T-cell (primary cell): ENCODE data around the gene OGFOD1. TPM values are rescaled to one million over a fixed set of nuclear protein-coding genes. Genes with fewer than 3 reads are reported as not detected.

ENCODE experiments used
- ATAC-seq, 4 experiments: fragments of 200-7000 bp in 3 of 4; fragments of 150-1000 bp in 1 of 4; cut with Tn5 transposase; replicated peaks in 1 of 4; 1 replicate in 3 of 4; 2 replicates in 1 of 4; pipeline ENCODE4 v1.10.0; 2021; ENCODE audit warnings: moderate library complexity in 3 of 4, mild to moderate bottlenecking in 2 of 4, moderate number of reproducible peaks in 1 of 4
- CTCF ChIA-PET, 2 donors: fragments of 300-600 bp; sonication (Branson Sonifier 250); formaldehyde crosslinking; loops; one replicate each; lab custom pipeline; 2022; ENCODE audit warnings: antibody characterized with exemption in 2 of 2; lab: Charles Lee
- POLR2A ChIA-PET, 2 donors: fragments of 300-600 bp; sonication (Branson Sonifier 250); formaldehyde crosslinking; loops; one replicate each; lab custom pipeline; 2022; ENCODE audit warnings: antibody characterized with exemption in 2 of 2; lab: Charles Lee
- DNase-seq, 35 experiments: peaks; one replicate each; pipeline versions ENCODE4 v3.0.0 to v3.0.0-alpha.2; 2013 to 2023
- H3K27ac ChIP-seq: one replicate; pipeline ENCODE4 v1.5.1; 2013; ENCODE audit warnings: low read length
- H3K27me3 ChIP-seq, 2 experiments: replicated peaks in 1 of 2; 1 replicate in 1 of 2; 2 replicates in 1 of 2; pipeline versions ENCODE4 v1.6.1 to v1.7.0; 2013; ENCODE audit warnings: low read length in 1 of 2, mixed read lengths in 1 of 2; ENCODE audit not compliant: control insufficient read depth in 2 of 2, insufficient read depth in 2 of 2; ENCODE audit errors: extremely low read depth in 1 of 2
- H3K36me3 ChIP-seq, 2 donors: 1 replicate in 1 of 2; 2 replicates in 1 of 2; pipeline versions ENCODE4 v1.6.1 to v1.7.0; 2013; ENCODE audit warnings: low read length in 1 of 2; ENCODE audit not compliant: control insufficient read depth in 2 of 2, insufficient read depth in 1 of 2; ENCODE audit errors: extremely low read depth in 1 of 2
- H3K4me1 ChIP-seq, 2 experiments: 1 replicate in 1 of 2; 2 replicates in 1 of 2; pipeline versions ENCODE4 v1.6.1 to v1.7.0; 2013; ENCODE audit warnings: low read length in 2 of 2, mixed read lengths in 1 of 2; ENCODE audit not compliant: insufficient read depth in 2 of 2, control insufficient read depth in 1 of 2; ENCODE audit errors: extremely low read depth in 1 of 2
- H3K4me3 ChIP-seq, 2 donors: 1 replicate in 1 of 2; 2 replicates in 1 of 2; pipeline versions ENCODE4 v1.5.1 to v1.7.0; 2013; ENCODE audit warnings: mild to moderate bottlenecking in 2 of 2, low read length in 1 of 2, moderate library complexity in 1 of 2; ENCODE audit not compliant: control insufficient read depth in 1 of 2; ENCODE audit errors: extremely low read depth in 1 of 2
- H3K9me3 ChIP-seq: 2 replicates; pipeline ENCODE4 v1.7.0; 2013
- H3K27ac Mint-ChIP-seq, 2 donors: one replicate each; pipeline ENCODE4 v1.8.0; 2020 to 2021; ENCODE audit warnings: mild to moderate bottlenecking in 2 of 2, mixed read lengths in 2 of 2
- H3K27me3 Mint-ChIP-seq, 2 donors: one replicate each; pipeline ENCODE4 v1.8.0; 2021 to 2022; ENCODE audit warnings: mixed read lengths in 2 of 2
- H3K36me3 Mint-ChIP-seq: one replicate; pipeline ENCODE4 v1.8.0; 2021; ENCODE audit warnings: mixed read lengths
- H3K4me1 Mint-ChIP-seq, 3 donors: one replicate each; pipeline ENCODE4 v1.8.0; 2020 to 2022; ENCODE audit warnings: mixed read lengths in 3 of 3, mild to moderate bottlenecking in 1 of 3
- H3K4me3 Mint-ChIP-seq, 3 donors: one replicate each; pipeline ENCODE4 v1.8.0; 2020 to 2022; ENCODE audit warnings: mild to moderate bottlenecking in 3 of 3, mixed read lengths in 3 of 3, moderate library complexity in 3 of 3
- H3K9me3 Mint-ChIP-seq, 3 donors: one replicate each; pipeline ENCODE4 v1.8.0; 2020 to 2022; ENCODE audit warnings: mixed read lengths in 3 of 3
- WGBS: methylation state at CpG from one replicate; pipeline ENCODE4 v1.1.5; 2013; ENCODE audit warnings: missing lambda C conversion rate; ENCODE audit not compliant: insufficient coverage; 5-methylcytosine and 5-hydroxymethylcytosine counted together
- total RNA-seq, 35 experiments: library from RNA in 6 of 35; stranded (reverse) in 6 of 35; fragments of 120-200 nt in 1 of 35; gene quantifications; one replicate each; pipeline versions ENCODE4 v1.2.1 to v1.2.4 and lab custom pipeline; 2013 to 2026

OGFOD1 gene
- total RNA-seq, 5 donors from 2014 or later (not counting 1 experiment from before 2014, with no cell fraction given) = 18.1 to 49.9 (median 47.5) TPM

DNA sequence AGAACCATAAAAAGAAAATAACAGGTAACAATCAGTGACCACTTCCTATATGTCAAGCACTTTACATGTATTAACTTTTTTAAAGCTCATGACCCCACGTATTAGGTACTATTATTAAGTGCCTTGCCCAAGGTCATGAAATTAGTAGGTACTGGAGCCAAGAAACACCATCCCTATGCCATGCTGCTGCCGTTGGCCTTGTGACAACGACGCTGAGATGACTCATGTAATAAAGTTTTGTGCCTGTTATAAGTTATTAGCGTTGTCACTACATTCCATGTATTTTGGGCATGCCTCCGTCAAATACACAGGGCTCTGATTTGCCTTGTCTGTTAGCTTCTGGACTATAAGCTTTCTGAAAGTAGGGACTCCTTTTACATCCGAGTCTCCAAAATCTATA is 67.1 kb downstream of the OGFOD1 start:
- Mint-ChIP-seq H3K9me3 (no peaks in the 10 kb centered on the region), H3K4me3 (peak overlapping the region; percentile 82 to 86 (median 83)), H3K27ac (peak overlapping the region; percentile 64 to 73), H3K4me1 (peaks cover 54 to 65% (median 62%) of the 10 kb centered on the region in 3 donors), H3K27me3 (no peaks in the 10 kb centered on the region), H3K36me3 (peaks cover 6% of the 10 kb centered on the region)
- no peak overlapping the region for H3K4me3 ChIP-seq
- no peaks in the 10 kb centered on the region for H3K9me3 ChIP-seq
- no peaks in the 10 kb centered on the region for H3K27me3 ChIP-seq
- ChIA-PET POLR2A (interaction anchor here in 1 of 2 donors (1.1 kb wide), 1 partner anchor 189 kb away, joined by 3 read pairs; no protein-coding TSS in a partner anchor), CTCF (interaction anchor here (0.6 to 2.1 kb wide), 4 partner anchors 9 to 183 kb away, joined by 3 to 17 read pairs (median 4); no protein-coding TSS in a partner anchor)
- H3K36me3 ChIP-seq = no peaks in the 10 kb centered on the region
- no peak overlapping the region for H3K27ac ChIP-seq
- DNase-seq = no peak
- H3K4me1 ChIP-seq = peaks cover 5 to 28% of the 10 kb centered on the region in 2 experiments
- WGBS = 91% methylated on average over 4 of the region's 7 CpGs
- ATAC-seq = no peak

DNA sequence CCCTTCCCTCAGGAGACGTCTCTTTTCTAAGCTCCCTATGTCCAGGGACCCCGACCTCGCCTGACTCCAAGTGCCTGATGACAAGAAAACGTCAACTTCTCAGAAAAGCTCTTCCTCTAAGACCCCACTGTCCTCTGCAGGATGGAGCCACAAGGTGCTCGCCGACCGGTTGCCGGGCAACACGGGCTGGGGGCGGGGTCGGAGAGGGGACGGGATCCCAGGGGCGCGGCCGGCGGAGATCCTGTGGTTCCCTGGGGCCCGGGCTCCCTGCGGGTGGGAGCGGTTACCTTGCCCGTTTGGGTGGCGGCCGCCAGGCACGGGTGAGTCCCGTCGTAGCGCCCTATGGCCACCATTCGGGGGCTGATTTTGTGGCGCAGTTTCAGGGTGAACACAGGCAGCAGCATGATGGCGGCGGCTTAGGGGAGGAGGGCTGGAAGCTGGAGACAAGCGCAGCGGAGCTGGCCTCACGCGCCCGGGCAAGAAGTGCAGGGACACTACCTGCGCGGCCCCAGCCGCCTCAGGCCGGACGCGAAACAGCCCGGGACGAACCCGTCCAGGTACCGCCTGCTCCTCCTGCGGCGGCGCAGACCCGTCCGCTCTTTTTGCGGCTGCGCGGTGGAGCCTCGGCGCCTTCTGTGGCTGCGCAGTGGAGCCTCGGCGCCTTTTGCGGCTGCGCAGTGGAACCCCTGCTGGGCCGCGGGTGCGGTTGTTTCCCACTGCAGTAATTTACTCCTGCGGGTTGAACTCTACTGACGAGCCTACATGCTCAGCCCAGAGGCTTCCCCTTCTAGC is 68.3 kb downstream of the OGFOD1 start, which contains the start of gene BBS2:
Gene BBS2 (minus strand): TSS at position 566 of the 792 bp plus-strand sequence. CDS start 162 bp downstream, at position 404.
- H3K4me1 ChIP-seq = peaks cover 5 to 28% of the 10 kb centered on the region in 2 experiments
- ChIA-PET CTCF (interaction anchor here in 1 of 2 donors (1.0 kb wide), 1 partner anchor 182 kb away, joined by 4 read pairs; no protein-coding TSS in a partner anchor), POLR2A (interaction anchor here in 1 of 2 donors (0.6 kb wide), 1 partner anchor 68 kb away, joined by 4 read pairs; the partner anchor contains the start of genes NUDT21 and OGFOD1)
- Mint-ChIP-seq H3K4me1 (peaks cover 45 to 54% (median 51%) of the 10 kb centered on the region in 3 donors), H3K4me3 (peak within 1 kb of the TSS; percentile 82 to 86 (median 83)), H3K9me3 (no peaks in the 10 kb centered on the region), H3K27ac (peak within 1 kb of the TSS; percentile 92 to 94), H3K27me3 (no peaks in the 10 kb centered on the region), H3K36me3 (no peaks in the 10 kb centered on the region)
- WGBS = under 1% methylated on average over 65 of the region's 65 CpGs
- H3K4me3 ChIP-seq = peak within 1 kb of the TSS; percentile 87 to 99
- H3K27me3 ChIP-seq = no peaks in the 10 kb centered on the region
- DNase-seq (peak; percentile 82 to 95 (median 89)), ATAC-seq (peak; percentile 87 to 90 (median 87))
- H3K9me3 ChIP-seq = no peaks in the 10 kb centered on the region
- H3K27ac ChIP-seq = peak within 1 kb of the TSS; percentile 86
- no peaks in the 10 kb centered on the region for H3K36me3 ChIP-seq

DNA sequence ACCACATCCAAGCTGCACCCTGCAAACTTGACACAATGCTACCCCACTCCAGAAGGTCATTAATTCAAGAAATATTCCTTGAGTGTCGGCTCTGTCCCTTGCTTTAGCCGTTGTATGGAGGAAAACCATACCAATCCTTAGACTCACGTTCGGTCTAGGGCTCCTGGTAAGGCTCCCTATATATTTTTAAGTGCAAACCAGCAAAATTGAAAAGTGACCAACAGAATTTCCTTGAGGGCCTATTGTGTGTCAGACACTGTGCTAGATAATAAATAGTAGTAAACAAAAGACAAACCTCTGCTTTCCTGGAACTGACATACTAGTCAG is 68.9 kb downstream of the OGFOD1 start:
- ChIA-PET POLR2A (interaction anchor here in 1 of 2 donors (0.6 kb wide), 1 partner anchor 69 kb away, joined by 4 read pairs; the partner anchor contains the start of genes NUDT21 and OGFOD1), CTCF (interaction anchor here in 1 of 2 donors (1.0 kb wide), 1 partner anchor 182 kb away, joined by 4 read pairs; no protein-coding TSS in a partner anchor)
- ATAC-seq (no peak), DNase-seq (no peak)
- peaks cover 5 to 28% of the 10 kb centered on the region in 2 experiments for H3K4me1 ChIP-seq
- Mint-ChIP-seq H3K27ac (peak overlapping the region; percentile 92 to 94), H3K36me3 (no peaks in the 10 kb centered on the region), H3K9me3 (no peaks in the 10 kb centered on the region), H3K4me3 (peak overlapping the region; percentile 82 to 86 (median 83)), H3K27me3 (no peaks in the 10 kb centered on the region), H3K4me1 (peaks cover 39 to 49% (median 45%) of the 10 kb centered on the region in 3 donors)
- H3K27me3 ChIP-seq = no peaks in the 10 kb centered on the region
- peak overlapping the region; percentile 87 to 99 for H3K4me3 ChIP-seq
- H3K9me3 ChIP-seq = no peaks in the 10 kb centered on the region
- no peaks in the 10 kb centered on the region for H3K36me3 ChIP-seq
- peak overlapping the region; percentile 86 for H3K27ac ChIP-seq
- WGBS = no CpG with 5 or more reads among the region's 4 CpGs

DNA sequence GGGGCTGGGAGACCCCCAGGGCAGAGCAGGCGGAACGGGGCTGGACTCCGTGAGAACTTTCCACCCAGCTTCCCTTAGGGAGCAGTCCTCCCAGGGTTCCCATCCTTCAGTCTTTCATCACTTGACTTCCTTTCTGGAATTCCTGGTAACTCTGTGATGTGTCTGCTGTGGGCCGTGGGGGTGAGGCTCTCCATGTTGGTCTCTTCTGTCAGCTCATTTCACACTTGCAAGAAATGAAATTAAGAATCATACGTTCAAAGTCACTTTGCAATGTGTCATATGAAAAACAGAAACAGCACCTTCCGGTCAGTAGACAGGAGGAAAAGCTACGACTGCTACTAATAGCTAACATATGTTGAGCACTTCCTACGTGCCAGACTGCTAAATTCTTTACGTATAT is 73.9 kb downstream of the OGFOD1 start:
- Histone ChIP-seq H3K4me3 (no peak overlapping the region), H3K27ac (no peak overlapping the region), H3K9me3 (no peaks in the 10 kb centered on the region), H3K36me3 (no peaks in the 10 kb centered on the region), H3K4me1 (peaks cover 4 to 7% of the 10 kb centered on the region in 2 experiments), H3K27me3 (no peaks in the 10 kb centered on the region)
- H3K4me3 Mint-ChIP-seq = no peak overlapping the region
- peaks cover 9 to 10% of the 10 kb centered on the region in 2 donors for H3K27me3 Mint-ChIP-seq
- H3K27ac Mint-ChIP-seq = no peak overlapping the region
- CTCF ChIA-PET = interaction anchor here in 1 of 2 donors (0.6 kb wide), 1 partner anchor 70 kb away, joined by 7 read pairs; no protein-coding TSS in a partner anchor
- H3K9me3 Mint-ChIP-seq = no peaks in the 10 kb centered on the region
- POLR2A ChIA-PET = no interaction called here
- H3K36me3 Mint-ChIP-seq = no peaks in the 10 kb centered on the region
- peaks cover 6 to 9% (median 7%) of the 10 kb centered on the region in 3 donors for H3K4me1 Mint-ChIP-seq
- WGBS = 57% methylated on average over 1 of the region's 9 CpGs
- DNase-seq = no peak
- no peak for ATAC-seq

Other genes with a start within 250 kb of the OGFOD1 start
- 10 to 100 TPM; 60.4 to 71.9 (median 68.4) TPM for gene AMFR, start 26.0 kb upstream of the OGFOD1 start, total RNA-seq
- 10 to 100 TPM; 90.0 to 98.8 (median 98.4) TPM for gene NUDT21, start 222 bp upstream of the OGFOD1 start, total RNA-seq
- 10 to 100 TPM; 63.1 to 84.6 (median 76.6) TPM for gene BBS2, start 68.5 kb downstream of the OGFOD1 start, total RNA-seq
- not detected for gene MT4, start 113.5 kb downstream of the OGFOD1 start, total RNA-seq
- 1 to 10 TPM in 1 of 5 donors, under 1 TPM in 3, not detected in 1; 0.66 to 1.9 (median 0.84) TPM for gene MT3, start 138.0 kb downstream of the OGFOD1 start, total RNA-seq
- gene MT2A, start 157.0 kb downstream of the OGFOD1 start, total RNA-seq = 10 to 100 TPM; 46.8 to 71.4 (median 57.1) TPM
- 10 to 100 TPM in 1 of 5 donors, 1 to 10 TPM in 4; 1.9 to 10.8 (median 6.1) TPM for gene MT1E, start 174.2 kb downstream of the OGFOD1 start, total RNA-seq
- gene MT1M, start 181.1 kb downstream of the OGFOD1 start, total RNA-seq = not detected
- not detected for gene MT1A, start 187.1 kb downstream of the OGFOD1 start, total RNA-seq
- not detected for gene MT1B, start 200.3 kb downstream of the OGFOD1 start, total RNA-seq
- gene MT1F, start 206.4 kb downstream of the OGFOD1 start, total RNA-seq = 10 to 100 TPM in 2 of 5 donors, 1 to 10 TPM in 3; 5.3 to 14.3 (median 9.3) TPM
- gene MT1G, start 216.5 kb downstream of the OGFOD1 start, total RNA-seq = 1 to 10 TPM in 3 of 5 donors, not detected in 2; 2.0 to 4.1 (median 4.0) TPM
- gene MT1H, start 218.3 kb downstream of the OGFOD1 start, total RNA-seq = 1 to 10 TPM in 1 of 5 donors, not detected in 4; 1.4 TPM
- gene MT1X, start 230.9 kb downstream of the OGFOD1 start, total RNA-seq = 10 to 100 TPM; 18.7 to 30.8 (median 28.8) TPM